NCI-H146 treated with DMSO at 0.1 percent for 48 hours (cell line): ENCODE measurements around the gene MPO.

Experiments used
- DNase-seq: peaks from one replicate; lab custom pipeline; 2025; ENCODE audit not compliant: unreplicated experiment; lab: John Stamatoyannopoulos, UW

Gene MPO

DNA sequence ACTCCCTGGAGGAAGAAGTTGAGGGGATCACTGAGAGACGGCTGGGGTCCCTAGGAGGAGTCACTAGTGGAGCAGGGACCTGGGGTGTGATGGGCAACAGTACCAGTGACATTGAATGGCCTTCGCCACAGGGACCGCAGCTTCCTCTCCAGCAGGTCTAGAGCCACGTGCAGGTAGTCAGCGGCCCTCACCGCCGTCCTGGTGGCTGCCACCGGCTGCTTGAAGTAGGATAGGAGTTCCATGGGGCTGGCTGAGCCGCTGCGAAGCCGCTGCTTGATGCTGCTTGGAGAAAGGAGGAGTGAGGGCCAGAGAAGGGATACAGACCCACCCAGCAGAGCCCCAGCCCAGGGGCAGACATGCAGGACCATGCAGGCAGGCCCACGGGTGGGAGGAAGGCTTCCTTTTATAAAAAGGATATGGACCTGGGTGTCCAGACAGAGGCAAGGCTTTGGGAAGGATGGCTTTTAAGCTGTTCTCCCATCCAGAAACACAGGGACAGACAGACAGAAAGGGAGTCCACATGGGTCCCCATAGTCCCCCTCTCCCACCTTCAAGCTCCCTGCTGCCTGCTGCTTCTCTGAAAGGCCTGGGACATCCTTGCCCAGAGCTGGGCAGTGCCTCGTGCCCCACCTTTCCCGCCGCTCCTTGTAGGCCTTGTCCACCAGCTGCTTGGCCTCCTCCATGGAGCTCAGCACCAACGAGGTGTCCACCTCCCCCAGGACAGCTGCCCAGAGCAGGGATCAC, 827 bp downstream of the MPO start:
- no peak for DNase-seq

- peak; percentile 28 for DNase-seq
Observed at GRCh38 chr17:58279016-58279711, 1.6 kb downstream of the MPO start.

DNA sequence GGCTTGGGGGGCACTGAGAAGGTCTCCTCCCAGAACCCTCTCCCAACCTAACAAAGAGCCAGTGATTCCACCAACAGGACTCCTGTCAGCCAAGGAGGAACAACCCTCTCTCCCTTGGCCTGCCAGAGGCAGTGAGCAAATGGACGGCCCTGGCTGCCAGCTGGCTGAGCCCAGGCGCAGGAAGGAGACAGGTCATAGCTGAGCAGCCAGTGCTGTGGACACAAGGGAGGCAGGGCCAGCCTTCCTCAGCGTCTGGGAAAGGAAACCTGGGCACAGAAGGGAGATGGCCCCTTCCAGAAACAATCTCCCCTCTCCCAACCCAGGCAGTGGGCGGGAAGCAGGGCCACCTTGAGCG, 2.1 kb downstream of the MPO start:
- DNase-seq, result no peak

GRCh38 chr17:58277802-58278595, 2.7 kb downstream of the MPO start:
- DNase-seq, result no peak

DNA sequence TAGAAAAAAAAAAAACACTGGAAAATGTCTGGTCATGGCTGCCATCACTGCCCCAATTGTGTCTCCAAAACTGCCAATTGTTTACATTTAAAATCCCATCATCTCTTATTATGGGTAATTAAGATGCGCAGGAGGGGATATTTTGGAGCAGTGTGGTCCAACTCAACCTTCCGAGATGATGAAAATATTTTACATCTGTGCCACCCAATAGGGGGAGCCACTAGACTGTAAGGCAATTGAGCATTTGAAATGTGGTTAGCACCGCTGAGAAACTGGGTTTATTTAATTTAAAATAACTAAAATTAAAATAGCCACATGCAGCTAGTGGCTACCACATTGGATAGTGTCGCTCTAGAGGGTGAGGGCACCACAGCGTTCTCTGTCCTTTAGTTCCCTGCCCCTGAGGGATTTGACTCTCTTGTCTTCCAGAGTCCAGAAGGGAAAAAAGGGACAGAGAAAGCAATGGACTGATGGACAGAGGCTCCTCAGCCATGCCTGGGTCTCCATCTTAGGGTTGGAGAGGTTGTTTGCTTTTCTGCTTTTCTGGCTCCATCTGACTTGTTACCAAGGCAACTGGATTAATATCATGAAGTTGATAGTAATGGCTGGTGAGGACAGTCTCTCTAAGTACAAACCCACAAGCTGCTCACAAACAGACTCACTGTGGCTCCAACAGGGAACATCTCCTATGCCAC, 3.5 kb downstream of the MPO start:
- DNase-seq, result no peak

- no peak for DNase-seq
Observed at GRCh38 chr17:58276423-58276822, 4.3 kb downstream of the MPO start.

DNA sequence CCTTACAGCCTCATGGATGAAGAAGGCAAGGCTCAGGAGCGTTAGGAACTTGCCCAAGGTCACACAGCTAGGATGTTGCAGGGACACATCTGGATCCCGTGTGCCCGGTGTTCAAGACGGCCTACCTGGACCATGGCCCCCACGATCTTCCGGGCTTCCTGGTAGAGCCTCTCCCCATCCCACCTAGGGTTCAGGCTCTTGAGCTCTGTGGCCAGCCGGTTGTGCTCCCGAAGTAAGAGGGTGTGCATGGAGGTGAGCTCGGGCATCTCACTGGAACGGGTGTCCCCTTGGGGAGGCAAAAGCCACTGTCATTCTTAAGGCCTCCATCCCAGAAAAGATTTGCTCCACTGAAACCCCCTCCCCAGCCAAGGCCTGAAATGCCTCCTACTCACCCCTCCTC, 5.3 kb downstream of the MPO start:
- no peak for DNase-seq

DNA sequence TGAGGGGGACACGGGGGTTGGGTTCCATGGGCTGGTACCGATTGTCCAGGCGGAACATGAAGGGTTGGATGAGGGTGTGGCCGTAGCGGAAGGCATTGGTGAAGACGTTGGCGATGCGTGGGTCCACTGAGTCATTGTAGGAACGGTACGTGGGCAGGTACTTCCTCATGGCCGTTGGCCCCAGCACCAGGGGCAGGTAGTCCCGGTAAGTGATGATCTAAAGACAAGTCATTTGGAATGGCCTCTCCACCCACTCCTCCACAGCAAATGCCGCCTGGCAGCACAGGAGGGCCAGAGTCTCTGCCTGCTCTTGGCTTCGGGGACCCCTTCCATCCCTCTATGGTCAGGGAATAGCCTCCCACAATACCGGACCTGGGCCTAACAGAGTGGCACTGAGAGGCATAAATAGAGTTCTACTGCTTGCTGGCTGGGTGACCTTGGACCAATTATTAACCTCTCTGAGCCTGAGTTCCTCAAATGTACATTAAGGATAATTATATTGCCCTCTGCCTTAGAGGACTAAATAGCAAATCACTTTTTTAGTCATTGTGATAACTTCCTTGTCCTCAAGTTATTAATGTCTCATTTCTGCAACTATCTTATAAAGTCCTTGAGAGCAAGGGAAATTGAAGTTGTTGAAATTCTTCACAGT, 7.2 kb downstream of the MPO start:
- DNase-seq, result no peak

GRCh38 chr17:58272367-58273280, 8.1 kb downstream of the MPO start:
- no peak for DNase-seq

- no peak for DNase-seq
Observed at GRCh38 chr17:58271216-58271931, 9.4 kb downstream of the MPO start.

GRCh38 chr17:58270476-58271215, 10.1 kb downstream of the MPO start:
- no peak for DNase-seq

- no peak for DNase-seq
Observed at GRCh38 chr17:58269557-58270291, 11.0 kb downstream of the MPO start.

DNA sequence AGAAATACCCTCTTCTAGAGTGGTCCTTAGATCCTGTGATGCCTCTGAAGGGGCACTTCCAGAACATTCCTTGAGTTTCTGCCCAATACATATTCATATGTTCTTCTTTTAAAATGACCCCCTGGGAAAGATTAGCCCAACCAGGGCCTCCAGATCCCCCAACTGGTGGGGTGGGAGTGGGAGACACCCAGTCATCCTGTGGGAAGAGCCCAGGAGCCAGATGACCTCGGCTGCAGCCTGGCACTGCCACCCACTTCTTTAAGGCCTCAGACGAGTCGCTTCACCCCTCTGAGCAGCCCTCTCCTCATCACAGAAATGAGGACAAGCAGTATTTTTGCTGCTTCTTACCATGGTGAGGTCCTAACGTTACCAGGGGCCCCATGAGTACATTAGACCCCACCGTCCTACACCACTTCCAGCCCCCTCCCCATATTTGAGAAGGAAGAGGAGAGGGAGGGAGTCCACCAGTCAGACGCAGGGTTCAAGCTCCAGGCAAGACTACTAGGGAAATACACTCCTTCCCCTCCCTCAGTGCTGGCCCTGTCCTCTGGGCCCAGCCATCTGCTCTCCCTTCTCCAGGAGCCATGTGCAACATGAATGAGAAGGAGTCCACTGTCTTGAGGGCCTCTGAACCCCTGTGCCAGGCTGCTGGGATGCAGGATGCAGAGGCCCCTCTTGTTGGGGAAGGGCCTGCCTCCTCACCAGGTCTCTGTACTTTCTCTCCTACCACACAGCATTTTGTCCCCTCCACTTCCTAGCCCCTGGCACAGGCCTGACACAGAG, 11.8 kb downstream of the MPO start:
- DNase-seq, result no peak

DNA sequence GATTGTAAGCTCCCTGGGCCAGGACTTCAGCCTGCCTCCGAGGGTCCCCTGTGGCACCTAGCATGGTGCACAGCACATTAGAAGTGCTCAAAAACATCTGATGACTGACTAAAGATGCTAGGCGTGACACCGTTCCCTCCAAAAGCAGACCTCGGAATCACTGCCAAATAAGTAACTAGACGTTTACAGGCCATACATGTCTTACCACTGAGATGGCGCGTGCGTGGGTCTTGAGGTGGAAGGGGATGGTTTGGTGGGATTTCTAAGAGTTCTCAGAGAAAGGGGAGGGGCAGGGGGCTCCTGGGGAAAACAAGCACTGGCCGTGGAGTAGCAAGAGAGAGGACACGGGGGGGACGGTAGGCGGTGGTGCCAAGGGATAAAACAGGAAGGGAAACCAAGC, 12.4 kb downstream of the MPO start:
- DNase-seq, result no peak

DNA sequence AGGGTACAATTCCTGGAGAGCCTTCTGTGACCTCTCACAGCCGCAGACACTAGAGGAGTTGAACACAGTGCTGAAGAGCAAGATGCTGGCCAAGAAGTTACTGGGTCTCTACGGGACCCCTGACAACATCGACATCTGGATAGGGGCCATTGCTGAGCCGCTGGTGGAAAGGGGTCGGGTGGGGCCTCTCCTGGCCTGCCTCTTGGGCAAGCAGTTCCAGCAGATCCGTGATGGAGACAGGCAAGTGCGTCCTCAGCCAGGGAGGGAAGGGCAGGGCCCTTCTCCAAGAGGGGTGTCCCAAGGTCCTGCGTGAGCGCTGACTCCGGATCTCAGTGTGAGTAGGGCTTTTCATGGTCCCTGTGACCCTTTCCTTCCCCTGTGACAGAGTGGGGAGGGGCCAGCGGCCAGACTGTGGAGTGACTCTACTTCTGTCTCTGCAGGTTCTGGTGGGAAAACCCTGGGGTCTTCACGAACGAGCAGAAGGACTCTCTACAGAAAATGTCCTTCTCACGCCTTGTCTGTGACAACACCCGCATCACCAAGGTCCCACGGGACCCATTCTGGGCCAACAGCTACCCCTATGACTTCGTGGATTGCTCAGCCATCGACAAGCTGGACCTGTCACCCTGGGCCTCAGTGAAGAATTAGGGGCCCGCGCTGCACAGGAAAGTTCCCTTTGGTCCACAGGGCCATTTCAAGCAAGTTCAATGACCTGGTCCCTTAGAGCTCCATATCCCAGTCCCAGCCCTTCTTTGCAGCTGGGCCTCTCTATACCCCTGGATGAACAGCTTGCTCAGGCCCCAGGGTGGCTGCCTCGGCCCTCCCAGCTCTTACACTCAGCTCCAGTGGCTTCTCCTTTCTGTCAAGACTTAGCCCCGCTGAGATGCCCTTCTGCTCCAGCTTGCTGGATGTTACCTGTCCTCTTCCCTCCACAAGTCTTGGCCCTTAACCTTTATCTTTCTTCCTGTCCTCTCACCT, 13.1 kb downstream of the MPO start:
- no peak for DNase-seq
